Lower lobe of right lung (tissue), 2 donors: ENCODE data around the gene GYS1. TPM values are rescaled to one million over a fixed set of nuclear protein-coding genes. Genes with fewer than 3 reads are reported as not detected.
"Not testable (repeated sequence)": the region's sequence is repeated elsewhere in the genome, so short reads cannot be mapped to it uniquely, and the experiment has no call there.

Source experiments
- ATAC-seq, 2 donors: fragments of 200-7000 bp; cut with Tn5 transposase; one replicate each; pipeline ENCODE4 v1.9.1; 2020 to 2022; ENCODE audit warnings: mild to moderate bottlenecking in 2 of 2, moderate library complexity in 2 of 2
- DNase-seq: peaks from one replicate; pipeline ENCODE4 v3.0.0-alpha.2; 2020
- H3K27ac ChIP-seq: fragments of 200-600 bp; one replicate; pipeline ENCODE4 v1.8.0; 2022
- H3K27me3 ChIP-seq: fragments of 200-600 bp; one replicate; pipeline ENCODE4 v1.8.0; 2022; ENCODE audit warnings: low read depth
- H3K36me3 ChIP-seq: fragments of 200-600 bp; one replicate; pipeline ENCODE4 v1.8.0; 2022; ENCODE audit warnings: mild to moderate bottlenecking
- H3K4me1 ChIP-seq: fragments of 200-600 bp; one replicate; pipeline ENCODE4 v1.8.0; 2022
- H3K4me3 ChIP-seq: fragments of 200-600 bp; one replicate; pipeline ENCODE4 v1.8.0; 2022; ENCODE audit warnings: mild to moderate bottlenecking
- H3K9me3 ChIP-seq: fragments of 200-600 bp; one replicate; pipeline ENCODE4 v1.8.0; 2022
- CTCF ChIP-seq: fragments of 200-600 bp; IDR thresholded peaks from one replicate; pipeline ENCODE4 v1.8.0; 2022; ENCODE audit warnings: antibody characterized with exemption, mild to moderate bottlenecking
- intact Hi-C: fragments of 100-400 bp; cut with DNase I; formaldehyde crosslinking; loops from one replicate; pipeline ENCODE4 v1.11.0; 2022
- total RNA-seq: library from RNA; stranded (reverse); fragmentation: NEBNext Ultra II Directional; extraction: Animal tissue kit (Norgen Biotek cat#: 25700); gene quantifications from one replicate; pipeline ENCODE4 v1.2.1, GENCODE V29; 2021
- donor health status: DM: no; HTN: yes; CAD: no; lungs with severe emphysema.

Gene GYS1
- total RNA-seq, 1 donor from 2014 or later: 24.8 TPM

DNA sequence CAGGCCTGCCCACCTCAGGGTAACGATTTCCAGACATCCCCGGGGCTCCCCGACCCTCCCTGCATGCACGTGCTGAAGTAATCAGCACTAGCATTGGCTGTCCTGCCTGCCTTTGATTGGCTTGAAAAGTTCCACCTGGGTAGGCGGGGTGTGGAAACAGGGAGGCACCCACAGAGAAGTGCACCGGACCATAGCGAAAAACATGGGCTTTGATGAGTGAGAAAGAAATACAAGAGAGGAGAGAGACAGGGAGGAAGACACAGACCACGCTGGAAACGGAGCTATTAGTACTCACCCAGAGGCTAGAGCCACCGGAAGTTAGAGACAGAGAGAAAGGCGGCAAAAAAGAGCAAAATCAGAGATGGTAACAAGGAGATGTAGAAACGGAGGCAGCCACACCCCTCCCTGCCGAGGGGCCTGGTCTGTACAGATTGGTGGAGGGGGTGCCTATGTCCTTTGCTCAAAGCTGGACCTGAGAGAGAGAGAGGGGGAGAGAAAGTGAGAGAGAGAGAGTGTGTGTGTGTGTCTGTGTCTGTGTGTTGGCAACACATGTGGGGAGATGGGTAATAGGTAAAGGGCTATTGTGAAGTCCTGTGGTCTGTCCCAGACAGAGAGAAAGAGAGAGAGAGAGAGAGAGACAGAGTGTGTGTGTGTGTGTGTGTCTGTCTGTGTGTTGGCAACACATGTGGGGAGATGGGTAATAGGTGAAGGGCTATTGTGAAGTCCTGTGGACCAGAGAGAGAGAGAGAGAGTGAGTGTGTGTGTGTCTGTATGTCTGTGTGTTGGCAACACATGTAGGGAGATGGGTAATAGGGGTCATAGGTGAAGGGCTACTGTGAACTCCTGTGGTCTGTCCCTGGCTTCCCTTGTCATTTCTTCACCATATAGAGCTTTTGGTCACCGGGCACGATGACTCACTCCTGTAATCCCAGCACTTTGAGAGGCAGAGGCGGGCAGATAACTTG lies 28.1 kb upstream of the GYS1 start:
- ATAC-seq: no peak
- intact Hi-C loops: no loop called here

GRCh38 chr19:49020342-49020741 lies 27.2 kb upstream of the GYS1 start:
- H3K4me1 ChIP-seq: peaks cover 21% of the 10 kb centered on the region
- no peak for ATAC-seq
- no peak for DNase-seq
- H3K9me3 ChIP-seq: no peaks in the 10 kb centered on the region
- no peak overlapping the region for H3K27ac ChIP-seq
- TF ChIP-seq CTCF: no peak
- H3K27me3 ChIP-seq: peaks cover 7% of the 10 kb centered on the region
- intact Hi-C loops: no loop called here
- H3K36me3 ChIP-seq: peaks cover 3% of the 10 kb centered on the region
- no peak overlapping the region for H3K4me3 ChIP-seq

More for the DNA sequence above, 28.1 kb upstream of the GYS1 start:
- Histone ChIP-seq H3K4me3 (no peak overlapping the region), H3K9me3 (no peaks in the 10 kb centered on the region), H3K36me3 (no peaks in the 10 kb centered on the region), H3K27me3 (peaks cover 7% of the 10 kb centered on the region), H3K4me1 (peaks cover 21% of the 10 kb centered on the region), H3K27ac (no peak overlapping the region)
- no peak for TF ChIP-seq CTCF
- no peak for DNase-seq

DNA sequence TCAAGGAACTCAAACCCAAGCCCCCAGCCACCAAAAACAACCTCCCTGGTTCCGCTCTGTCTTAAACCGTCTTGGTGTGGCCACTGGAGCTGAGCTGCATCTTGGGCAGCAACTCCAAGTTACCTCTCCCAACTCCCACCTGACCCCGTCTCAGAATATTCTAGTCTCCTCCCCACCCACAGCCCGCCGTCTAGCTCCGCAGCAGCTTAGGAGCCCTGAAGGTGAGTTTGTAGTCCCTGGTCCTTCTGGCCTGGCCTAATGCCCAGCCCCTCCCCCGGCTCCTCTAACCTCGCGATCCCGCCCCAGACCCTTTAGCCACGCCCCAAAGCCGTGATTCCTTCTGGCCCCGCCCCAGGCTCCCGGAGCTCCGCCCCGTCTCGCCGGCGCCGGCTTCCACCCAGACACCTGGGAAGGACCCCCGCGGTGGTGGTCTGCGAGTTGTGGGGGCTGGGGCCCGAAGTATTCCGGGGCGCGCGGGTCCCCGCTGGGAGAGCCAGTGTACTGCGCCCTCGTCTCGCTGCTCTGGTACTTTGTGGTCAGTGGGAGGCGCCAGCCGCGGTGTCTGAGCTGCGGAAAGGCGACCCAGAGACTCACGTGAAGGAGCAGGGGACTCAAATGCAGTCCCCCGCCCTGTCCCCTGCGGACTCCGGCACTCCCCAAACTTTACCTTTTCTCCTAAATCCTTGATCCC lies 26.3 kb upstream of the GYS1 start:
- DNase-seq (peak; percentile 92), ATAC-seq (peak; percentile 84 to 87)
- Histone ChIP-seq H3K27ac (no peak overlapping the region), H3K4me3 (peak overlapping the region; percentile 54), H3K9me3 (no peaks in the 10 kb centered on the region), H3K27me3 (peaks cover 7% of the 10 kb centered on the region), H3K4me1 (peaks cover 21% of the 10 kb centered on the region), H3K36me3 (peaks cover 12% of the 10 kb centered on the region)
- no peak for TF ChIP-seq CTCF
- intact Hi-C loops: no loop called here

GRCh38 chr19:49018388-49019241 lies 25.5 kb upstream of the GYS1 start:
- intact Hi-C loops: not testable (repeated sequence)

DNA sequence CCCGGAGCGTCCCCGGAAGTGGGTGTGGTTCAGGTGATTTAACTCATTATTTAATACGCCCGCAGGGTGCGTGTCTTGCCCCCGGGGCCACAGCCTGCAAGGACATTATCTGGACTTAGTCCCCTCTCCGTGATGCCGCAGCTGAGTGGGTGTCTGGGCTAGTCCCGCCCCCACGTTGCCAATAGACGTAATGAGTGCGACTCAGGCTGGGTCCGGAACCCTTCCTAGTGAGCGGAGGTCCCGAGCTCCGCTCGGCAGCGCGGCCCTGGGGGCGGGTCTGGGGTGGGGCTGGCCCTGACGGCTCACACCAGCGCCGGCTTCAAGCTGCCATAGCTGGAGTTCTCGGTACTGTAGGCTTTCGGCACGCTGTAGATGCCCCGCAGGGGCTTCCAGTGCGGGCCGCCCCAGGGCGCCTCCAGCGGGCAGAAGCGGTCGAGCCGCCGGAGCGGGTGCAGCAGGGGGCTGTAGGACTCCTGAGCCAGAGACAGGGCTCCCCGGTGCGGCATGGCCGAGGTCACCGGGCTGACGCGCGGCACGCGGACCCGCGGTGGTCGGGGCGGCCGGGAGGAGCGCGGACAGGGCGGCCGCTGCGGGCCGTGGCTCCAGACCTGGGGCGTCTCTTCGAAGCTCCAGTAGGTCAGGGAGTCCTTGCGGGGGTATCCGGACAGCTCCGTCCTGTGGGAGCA lies 24.7 kb upstream of the GYS1 start:
- DNase-seq (peak; percentile 67), ATAC-seq (peak; percentile 73 to 80)
- intact Hi-C loops: no loop called here
- H3K27me3 ChIP-seq: peaks cover 7% of the 10 kb centered on the region
- H3K36me3 ChIP-seq: peaks cover 20% of the 10 kb centered on the region
- no peak overlapping the region for H3K27ac ChIP-seq
- H3K4me1 ChIP-seq: peaks cover 21% of the 10 kb centered on the region
- H3K4me3 ChIP-seq: peak overlapping the region; percentile 54
- no peaks in the 10 kb centered on the region for H3K9me3 ChIP-seq
- peak; percentile 68 for TF ChIP-seq CTCF

More at GRCh38 chr19:49018388-49019241, 25.5 kb upstream of the GYS1 start:
- Histone ChIP-seq H3K4me3 (peak overlapping the region; percentile 54), H3K36me3 (peaks cover 17% of the 10 kb centered on the region), H3K4me1 (peaks cover 21% of the 10 kb centered on the region)
- H3K27me3 ChIP-seq, H3K9me3 ChIP-seq, H3K27ac ChIP-seq: not testable (repeated sequence)
- DNase-seq (peak; percentile 58), ATAC-seq (peak; percentile 14 to 42)
